Progenitor cell of endocrine pancreas (in vitro differentiated cells): ENCODE data around the gene FUT7. TPM values are rescaled to one million over a fixed set of nuclear protein-coding genes. Genes with fewer than 3 reads are reported as not detected.

ENCODE experiments used
- DNase-seq: peaks from one replicate; pipeline ENCODE4 v3.0.0; 2021; ENCODE audit warnings: low spot score; ENCODE audit not compliant: unreplicated experiment
- H3K27ac Mint-ChIP-seq: 2 replicates; pipeline ENCODE4 v1.8.0; 2021; ENCODE audit warnings: mild to moderate bottlenecking, moderate library complexity, mixed read lengths
- H3K27me3 Mint-ChIP-seq: 2 replicates; pipeline ENCODE4 v1.8.0; 2021; ENCODE audit warnings: mixed read lengths
- H3K36me3 Mint-ChIP-seq: 2 replicates; pipeline ENCODE4 v1.8.0; 2022; ENCODE audit warnings: mixed read lengths; ENCODE audit not compliant: insufficient read depth
- H3K4me1 Mint-ChIP-seq: 2 replicates; pipeline ENCODE4 v1.8.0; 2021; ENCODE audit warnings: low read depth, mixed read lengths
- H3K4me3 Mint-ChIP-seq: 2 replicates; pipeline ENCODE4 v1.8.0; 2021; ENCODE audit warnings: low read depth, mild to moderate bottlenecking, moderate library complexity, mixed read lengths
- H3K9me3 Mint-ChIP-seq: 2 replicates; pipeline ENCODE4 v1.8.0; 2021; ENCODE audit warnings: low read depth, mixed read lengths
- CTCF ChIP-seq: fragments of 200-600 bp; sonication (generic); IDR thresholded peaks from one replicate; pipeline ENCODE4 v1.5.0; 2021; ENCODE audit warnings: antibody characterized with exemption, mild to moderate bottlenecking; ENCODE audit not compliant: unreplicated experiment
- total RNA-seq: library from RNA; stranded (reverse); gene quantifications from 2 replicates; pipeline ENCODE4 v1.2.1, GENCODE V29; 2021

Gene FUT7
- total RNA-seq, 1 donor from 2014 or later, result not detected

GRCh38 chr9:137068539-137069507 is 36.9 kb upstream of the FUT7 start:
- Mint-ChIP-seq H3K27ac (no peak overlapping the region), H3K9me3 (no peaks in the 10 kb centered on the region), H3K4me3 (peak overlapping the region; percentile 57), H3K27me3 (peaks cover 6% of the 10 kb centered on the region), H3K4me1 (peaks cover 10% of the 10 kb centered on the region), H3K36me3 (peaks cover 1% of the 10 kb centered on the region)
- no peak for TF ChIP-seq CTCF
- no peak for DNase-seq

GRCh38 chr9:137067860-137068538 is 36.1 kb upstream of the FUT7 start:
- peak; percentile 74 for DNase-seq
- peak overlapping the region; percentile 64 for H3K4me3 Mint-ChIP-seq
- no peaks in the 10 kb centered on the region for H3K9me3 Mint-ChIP-seq
- peaks cover 10% of the 10 kb centered on the region for H3K4me1 Mint-ChIP-seq
- H3K27ac Mint-ChIP-seq, result no peak overlapping the region
- H3K36me3 Mint-ChIP-seq, result peaks cover 1% of the 10 kb centered on the region
- TF ChIP-seq CTCF, result peak; percentile 70
- H3K27me3 Mint-ChIP-seq, result no peaks in the 10 kb centered on the region

- no peaks in the 10 kb centered on the region for H3K9me3 Mint-ChIP-seq
- peaks cover 3% of the 10 kb centered on the region for H3K27me3 Mint-ChIP-seq
- TF ChIP-seq CTCF, result no peak
- no peak overlapping the region for H3K4me3 Mint-ChIP-seq
- H3K36me3 Mint-ChIP-seq, result peaks cover 1% of the 10 kb centered on the region
- H3K27ac Mint-ChIP-seq, result no peak overlapping the region
- no peak for DNase-seq
- peaks cover 8% of the 10 kb centered on the region for H3K4me1 Mint-ChIP-seq
Observed at GRCh38 chr9:137066096-137066861, 34.4 kb upstream of the FUT7 start.

- DNase-seq, result no peak
- no peak overlapping the region for H3K4me3 Mint-ChIP-seq
- H3K4me1 Mint-ChIP-seq, result peaks cover 3% of the 10 kb centered on the region
- peaks cover 1% of the 10 kb centered on the region for H3K36me3 Mint-ChIP-seq
- H3K27ac Mint-ChIP-seq, result no peak overlapping the region
- peaks cover 7% of the 10 kb centered on the region for H3K27me3 Mint-ChIP-seq
- TF ChIP-seq CTCF, result no peak
- no peaks in the 10 kb centered on the region for H3K9me3 Mint-ChIP-seq
Observed at GRCh38 chr9:137065336-137065967, 33.6 kb upstream of the FUT7 start.

- Mint-ChIP-seq H3K36me3 (peaks cover 1% of the 10 kb centered on the region), H3K27me3 (peaks cover 7% of the 10 kb centered on the region), H3K4me1 (peaks cover 3% of the 10 kb centered on the region), H3K4me3 (no peak overlapping the region), H3K27ac (no peak overlapping the region), H3K9me3 (no peaks in the 10 kb centered on the region)
- DNase-seq, result no peak
- TF ChIP-seq CTCF, result no peak
Observed at GRCh38 chr9:137064880-137065164, 32.9 kb upstream of the FUT7 start.
